ENCODE measurements around the gene CEBPZOS.
"Not testable (repeated sequence)": the region's sequence is repeated elsewhere in the genome, so short reads cannot be mapped to it uniquely, and the experiment has no call there.

Gene CEBPZOS

DNA sequence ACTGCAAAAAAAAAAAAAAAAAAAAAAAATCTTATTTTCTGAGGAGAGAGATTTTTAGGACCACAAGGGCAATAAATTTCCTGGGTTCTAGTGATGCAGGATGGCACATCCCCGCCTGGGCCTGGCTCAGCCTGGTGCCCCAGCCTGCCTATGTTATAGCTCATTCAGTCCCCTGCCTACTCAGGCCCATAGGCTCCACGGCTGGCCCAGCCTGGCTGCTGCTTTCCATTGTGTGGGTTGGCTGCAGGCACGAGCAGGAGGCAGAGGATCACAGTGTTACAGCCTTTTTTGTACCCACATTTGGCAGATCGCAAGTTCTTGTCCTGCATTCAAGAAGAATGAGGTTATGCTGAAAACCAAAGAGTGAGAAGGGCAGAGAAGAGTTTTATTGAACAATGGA lies 5.0 kb upstream of the CEBPZOS start:
- DNase-seq (ENCODE audit: low read depth) = no peak

DNA sequence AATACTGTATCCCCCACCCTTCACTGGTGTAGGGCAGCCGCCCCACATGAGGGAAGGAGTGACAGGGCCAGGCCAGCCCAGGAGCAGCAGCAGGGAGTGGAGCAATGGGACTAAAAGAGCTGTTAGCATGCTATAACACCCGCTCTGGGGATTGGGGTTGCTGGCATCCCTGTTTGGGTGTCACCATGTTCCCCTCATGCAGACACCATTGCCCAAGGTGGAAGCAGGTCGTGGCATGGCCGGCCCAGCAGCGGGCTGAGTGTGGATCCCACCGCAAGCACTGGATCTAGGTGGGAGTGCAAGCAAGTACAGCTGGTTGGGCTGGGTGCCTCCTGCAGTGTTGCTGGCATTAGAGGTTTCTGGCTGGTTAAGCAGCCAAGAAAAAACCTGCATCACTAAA lies 4.5 kb upstream of the CEBPZOS start:
- DNase-seq (ENCODE audit: low read depth) = no peak

DNA sequence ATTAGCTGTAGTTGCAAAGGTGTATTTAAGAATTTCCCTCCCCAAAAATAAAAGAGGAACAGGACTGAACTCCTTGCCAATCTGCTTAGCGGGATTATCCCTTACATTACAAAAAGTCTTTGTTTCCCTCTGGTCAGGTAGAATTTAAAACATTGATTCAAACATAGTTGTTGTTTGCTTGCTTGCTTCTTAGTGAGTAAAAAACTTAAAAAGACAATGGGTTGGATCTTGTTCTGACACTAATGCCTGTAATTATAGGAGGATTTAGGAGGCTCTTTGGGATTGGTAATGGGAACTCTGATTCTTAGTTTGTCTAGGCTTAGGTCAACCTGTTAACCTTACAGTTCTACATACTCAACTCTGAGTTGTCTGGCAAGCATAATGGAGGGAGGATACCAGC lies 3.7 kb upstream of the CEBPZOS start:
- DNase-seq (ENCODE audit: low read depth) = no peak

DNA sequence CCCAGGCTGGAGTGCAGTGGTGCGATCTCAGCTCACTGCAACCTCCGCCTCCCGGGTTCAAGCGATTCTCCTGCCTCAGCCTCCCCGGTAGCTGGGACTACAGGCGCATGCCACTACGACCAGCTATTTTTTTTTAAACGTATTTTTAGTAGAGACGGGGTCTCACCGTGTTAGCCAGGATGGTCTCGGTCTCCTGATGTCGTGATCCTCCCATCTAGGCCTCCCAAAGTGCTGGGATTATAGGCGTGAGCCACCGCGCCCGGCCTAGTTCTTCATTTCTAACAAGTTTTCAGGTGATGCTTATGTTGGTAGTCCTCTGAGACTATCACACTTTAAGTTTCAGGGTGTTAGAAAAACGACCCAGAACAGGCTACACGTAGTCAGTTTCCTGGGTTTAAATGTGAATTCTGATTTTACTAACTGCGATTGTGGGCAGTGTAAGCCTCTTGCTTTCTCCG lies 405 bp upstream of the CEBPZOS start:
- DNase-seq (ENCODE audit: low read depth) = not testable (repeated sequence)

DNA sequence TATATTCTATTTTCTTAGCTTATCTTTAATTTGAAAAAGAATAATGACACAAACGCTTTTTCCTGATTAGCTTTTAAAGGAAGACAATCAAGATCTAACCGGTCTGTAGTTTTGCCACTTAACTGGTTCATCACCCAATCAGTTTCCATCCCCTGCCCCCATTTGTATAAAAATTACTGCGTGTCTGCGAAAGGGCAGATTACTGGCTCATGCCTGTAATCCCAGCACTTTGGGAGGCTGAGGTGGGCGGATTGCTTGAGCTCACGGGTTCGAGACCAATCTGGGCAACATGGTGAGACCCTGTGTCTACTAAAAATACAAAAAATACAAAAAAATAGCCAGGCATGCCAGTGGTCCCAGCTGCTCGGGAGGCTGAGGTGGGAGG lies 2.4 kb downstream of the CEBPZOS start:
- no peak for DNase-seq (ENCODE audit: low read depth)

DNA sequence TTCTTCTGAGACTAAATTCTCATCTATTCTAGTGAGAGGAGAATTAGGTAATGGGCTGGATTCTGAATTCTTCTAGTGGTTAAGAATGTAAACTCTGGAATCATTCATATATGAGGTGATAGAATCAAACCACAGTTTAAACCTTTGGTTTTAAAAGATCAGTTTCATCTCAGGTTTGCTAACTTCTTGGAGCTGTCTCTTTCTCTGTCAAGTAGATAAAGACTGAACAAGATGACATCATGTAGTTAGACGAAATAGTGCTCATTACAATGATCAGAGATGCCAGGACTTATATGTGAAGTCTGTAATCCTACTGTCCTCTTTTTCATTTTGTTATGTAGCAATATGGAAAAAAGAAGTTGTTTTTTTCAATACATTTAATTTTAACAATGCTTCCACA lies 4.9 kb downstream of the CEBPZOS start:
- no peak for DNase-seq (ENCODE audit: low read depth)

DNA sequence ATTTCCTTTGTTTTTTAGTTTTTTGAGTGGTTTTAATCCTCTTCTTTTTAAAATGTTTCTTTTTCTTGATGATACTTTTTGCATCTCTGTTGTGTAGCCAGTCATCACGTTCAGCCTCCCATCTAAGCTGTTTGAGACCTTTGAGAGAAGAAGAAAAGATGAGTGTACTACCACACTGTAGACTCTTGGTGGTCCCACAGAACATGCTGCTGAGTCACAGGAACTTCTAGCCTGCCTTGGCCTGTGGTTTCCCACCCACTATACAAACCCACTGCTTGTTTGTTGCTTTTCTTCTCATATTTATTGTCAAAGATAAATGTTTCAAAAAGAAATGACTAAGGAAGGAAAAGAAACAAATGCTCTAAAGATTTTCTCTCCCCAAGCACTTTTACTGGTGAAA lies 5.5 kb downstream of the CEBPZOS start:
- DNase-seq (ENCODE audit: low read depth) = no peak

DNA sequence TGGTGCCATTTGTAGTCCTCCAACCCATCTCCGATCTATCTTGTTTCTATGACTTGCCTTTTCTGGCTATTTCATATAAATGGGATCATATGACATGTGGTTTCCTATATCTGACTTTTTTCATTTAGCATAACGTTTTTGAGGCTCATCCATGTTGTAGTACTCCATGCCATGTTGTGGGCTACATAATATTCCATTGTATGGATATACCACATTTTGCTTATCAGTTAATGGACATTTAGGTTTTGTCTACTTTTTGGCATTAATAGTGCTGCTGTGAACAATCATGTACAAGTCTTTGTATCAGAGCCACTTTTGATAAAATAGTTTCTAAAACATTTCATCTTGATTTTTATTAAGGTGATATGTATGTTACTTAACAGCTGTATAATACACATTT lies 7.4 kb downstream of the CEBPZOS start:
- DNase-seq (ENCODE audit: low read depth) = no peak

DNA sequence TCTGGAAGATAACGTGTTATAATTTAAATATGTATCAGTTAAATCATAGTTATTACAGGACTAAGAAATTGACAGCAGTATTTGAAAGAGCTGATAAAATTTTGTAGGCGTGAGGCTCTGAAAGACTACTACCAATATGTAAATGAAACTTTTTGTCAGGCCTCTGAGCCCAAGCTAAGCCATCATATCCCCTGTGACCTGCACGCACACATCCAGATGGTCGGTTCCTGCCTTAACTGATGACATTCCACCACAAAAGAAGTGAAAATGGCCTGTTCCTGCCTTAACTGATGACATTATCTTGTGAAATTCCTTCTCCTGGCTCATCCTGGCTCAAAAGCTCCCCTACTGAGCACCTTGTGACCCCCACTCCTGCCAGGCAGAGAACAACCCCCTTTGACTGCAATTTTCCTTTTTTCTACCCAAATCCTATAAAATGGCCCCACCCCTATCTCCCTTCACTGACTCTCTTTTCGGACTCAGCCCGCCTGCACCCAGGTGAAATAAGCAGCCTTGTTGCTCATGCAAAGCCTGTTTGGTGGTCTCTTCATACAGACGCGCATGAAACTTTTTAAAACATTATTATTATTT lies 8.9 kb downstream of the CEBPZOS start:
- not testable (repeated sequence) for DNase-seq (ENCODE audit: low read depth)

DNA sequence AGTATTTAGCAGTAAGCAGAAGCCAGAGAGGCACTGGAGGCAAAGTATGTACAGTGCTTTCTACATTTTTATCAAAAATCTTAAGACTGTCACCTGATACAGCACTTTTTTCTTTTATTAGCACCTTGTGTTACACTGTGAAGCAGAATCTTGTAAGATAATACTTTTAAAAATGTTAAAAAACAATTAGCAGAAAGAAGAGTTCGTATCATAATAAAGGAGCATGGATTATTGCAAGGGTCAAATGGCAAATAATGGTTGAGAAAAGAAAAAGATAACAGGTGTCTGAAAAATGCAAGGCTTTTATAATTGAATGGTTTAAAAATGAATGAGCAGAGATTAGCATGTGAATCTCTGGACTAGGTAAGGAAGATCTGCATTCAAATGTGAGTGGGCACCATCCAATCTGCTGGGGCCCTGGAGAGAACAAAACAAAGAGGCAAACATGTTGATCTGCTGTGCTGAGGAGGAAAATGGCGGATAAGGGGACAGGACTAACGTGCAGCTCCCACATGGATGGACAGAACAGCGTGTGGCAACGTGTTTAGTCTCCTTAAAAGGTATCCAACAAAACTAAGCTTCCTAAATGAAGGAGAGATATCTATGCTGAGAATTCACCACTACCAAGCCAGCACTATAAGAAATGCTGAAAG lies 9.5 kb downstream of the CEBPZOS start:
- DNase-seq (ENCODE audit: low read depth) = no peak

DNA sequence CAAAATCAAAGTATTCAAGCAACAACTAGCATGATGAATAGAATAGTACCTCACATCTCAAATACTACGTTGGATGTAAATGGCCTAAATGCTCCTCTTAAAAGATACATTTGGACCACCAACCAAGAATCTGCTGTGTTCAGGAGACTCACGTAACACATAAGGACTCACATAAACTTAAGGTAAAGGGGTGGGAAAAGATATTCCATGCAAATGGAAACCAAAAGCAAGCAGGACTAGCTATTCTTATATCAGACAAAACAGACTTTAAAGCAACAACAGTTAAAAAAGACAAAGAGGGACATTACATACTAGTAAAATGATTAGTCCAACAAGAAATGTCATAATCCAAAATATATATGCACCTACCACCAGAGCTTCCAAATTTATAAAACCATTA lies 10.5 kb downstream of the CEBPZOS start:
- not testable (repeated sequence) for DNase-seq (ENCODE audit: low read depth)

DNA sequence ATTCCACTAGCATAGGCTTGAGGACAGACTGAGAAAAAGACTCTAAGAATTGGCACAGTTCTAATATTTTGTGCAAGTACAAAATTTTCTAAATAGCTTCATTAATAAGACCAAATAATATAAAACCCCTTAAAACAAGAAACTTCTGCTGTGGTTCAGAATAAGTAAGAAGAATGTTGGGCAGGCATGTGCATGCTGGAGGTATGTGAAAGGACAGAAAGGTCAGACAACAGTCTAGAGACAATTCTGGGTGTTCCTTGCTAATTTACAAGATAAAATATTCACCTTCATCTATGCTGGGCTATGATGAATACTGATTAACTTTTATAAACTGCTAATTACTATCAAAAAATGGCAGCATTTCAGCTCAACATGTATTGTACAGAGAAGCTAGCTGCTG lies 14.9 kb downstream of the CEBPZOS start:
- DNase-seq (ENCODE audit: low read depth) = no peak

DNA sequence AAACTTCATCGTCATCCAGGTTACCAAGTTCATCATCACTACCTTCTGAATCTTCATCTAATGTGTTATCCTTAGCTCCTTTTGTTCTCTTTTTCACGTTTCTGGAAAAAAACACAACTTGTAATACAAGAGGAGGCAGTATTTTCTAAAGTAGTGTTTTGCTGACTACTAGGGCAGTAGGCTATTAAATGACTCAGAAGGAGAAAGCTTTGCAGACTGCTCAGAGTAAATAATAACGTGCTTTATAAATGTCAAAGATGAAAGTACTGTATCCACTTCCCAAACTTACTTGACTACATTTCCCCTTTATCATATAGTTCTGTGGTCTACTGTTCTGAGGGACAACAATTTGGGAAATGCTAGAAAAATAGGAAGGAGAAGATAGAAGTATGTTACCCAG lies 15.6 kb downstream of the CEBPZOS start:
- DNase-seq (ENCODE audit: low read depth) = no peak

DNA sequence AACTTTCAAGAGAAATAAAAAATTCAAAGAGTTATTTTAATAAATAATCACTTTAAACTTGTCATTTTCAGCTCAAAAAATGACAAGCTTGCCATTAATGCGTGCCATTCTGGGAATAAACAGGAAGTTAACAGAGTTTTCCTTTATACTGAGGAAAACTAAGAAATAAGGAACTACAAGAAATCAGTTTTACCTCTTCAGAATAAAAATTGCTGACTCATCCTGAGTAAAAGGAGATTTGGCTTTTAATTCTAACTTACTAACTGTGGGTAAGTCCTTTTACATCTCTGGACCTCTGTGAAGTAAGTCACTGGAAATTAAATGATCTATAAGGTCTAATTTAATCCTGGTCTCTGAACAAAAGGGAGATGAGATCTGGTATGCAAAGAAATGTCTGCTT lies 19.0 kb downstream of the CEBPZOS start:
- DNase-seq (ENCODE audit: low read depth) = no peak

DNA sequence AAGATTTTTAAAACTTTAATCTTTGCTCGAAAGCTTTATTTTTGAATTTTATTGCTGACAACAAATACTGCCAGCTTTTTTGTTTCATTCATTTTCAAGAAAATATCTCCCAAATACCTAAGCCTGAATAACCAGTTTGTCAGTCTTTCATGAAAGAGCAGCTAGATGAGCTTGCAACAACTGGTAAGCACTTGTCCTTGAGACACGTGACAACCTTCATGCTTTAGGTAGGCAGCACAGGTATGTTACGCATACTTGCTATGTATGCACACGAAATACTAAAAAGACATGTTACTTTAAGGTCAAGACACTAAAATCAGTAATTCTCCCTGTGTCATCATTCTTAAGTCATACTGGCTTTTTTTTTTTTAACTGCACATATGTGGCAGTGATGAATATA lies 22.8 kb downstream of the CEBPZOS start:
- no peak for DNase-seq (ENCODE audit: low read depth)

DNA sequence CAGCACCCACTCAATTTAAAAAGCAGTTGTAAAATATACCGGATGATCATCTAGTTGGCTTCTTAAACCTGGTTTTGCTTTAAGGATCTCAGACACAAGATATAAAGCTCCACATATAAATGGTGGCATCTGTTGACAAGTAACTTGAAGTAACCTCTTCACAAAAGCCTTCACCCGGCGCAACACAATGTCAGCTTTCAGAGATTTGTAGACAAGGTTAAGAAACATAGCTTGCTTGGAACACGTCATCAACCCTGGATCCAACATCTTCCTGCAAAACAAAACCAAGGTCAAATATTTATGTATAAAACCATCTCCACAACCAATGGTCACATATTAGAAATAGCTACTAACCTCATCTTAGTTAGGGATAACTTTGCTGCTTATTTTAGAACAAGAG lies 26.8 kb downstream of the CEBPZOS start:
- DNase-seq (ENCODE audit: low read depth) = no peak

DNA sequence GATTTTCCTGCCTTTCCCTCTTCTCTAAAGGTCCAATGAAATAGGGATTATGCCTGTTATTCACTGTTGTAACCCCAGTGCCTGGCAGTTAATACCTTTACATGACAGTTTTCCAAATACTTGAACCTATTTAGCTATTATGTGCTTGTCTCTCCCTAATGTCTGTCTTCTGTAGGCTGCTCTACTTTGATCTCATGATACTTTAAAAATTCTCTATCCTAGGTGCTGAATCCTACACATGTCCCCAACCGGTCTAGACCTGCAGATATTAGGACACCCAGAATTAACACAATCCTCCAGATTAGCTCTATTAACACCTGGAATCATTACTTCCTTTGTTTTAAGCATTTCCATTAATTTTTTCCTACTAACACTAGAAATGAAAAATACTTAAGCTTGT lies 27.8 kb downstream of the CEBPZOS start:
- no peak for DNase-seq (ENCODE audit: low read depth)

DNA sequence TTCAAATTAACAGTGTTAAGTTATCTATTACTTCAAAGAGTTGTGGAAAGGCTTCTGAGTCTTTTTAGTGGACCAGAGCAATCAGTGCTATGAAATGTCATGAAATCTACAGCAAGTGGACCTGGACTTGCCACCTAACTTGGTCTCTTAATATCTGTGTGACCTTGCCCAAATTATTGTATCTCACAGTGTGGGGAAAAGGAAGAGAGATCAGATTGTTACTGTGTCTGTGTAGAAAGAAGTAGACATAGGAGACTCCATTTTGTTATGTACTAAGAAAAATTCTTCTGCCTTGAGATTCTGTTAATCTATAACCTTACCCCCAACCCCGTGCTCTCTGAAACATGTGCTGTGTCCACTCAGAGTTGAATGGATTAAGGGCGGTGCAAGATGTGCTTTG lies 28.8 kb downstream of the CEBPZOS start:
- DNase-seq (ENCODE audit: low read depth) = not testable (repeated sequence)

DNA sequence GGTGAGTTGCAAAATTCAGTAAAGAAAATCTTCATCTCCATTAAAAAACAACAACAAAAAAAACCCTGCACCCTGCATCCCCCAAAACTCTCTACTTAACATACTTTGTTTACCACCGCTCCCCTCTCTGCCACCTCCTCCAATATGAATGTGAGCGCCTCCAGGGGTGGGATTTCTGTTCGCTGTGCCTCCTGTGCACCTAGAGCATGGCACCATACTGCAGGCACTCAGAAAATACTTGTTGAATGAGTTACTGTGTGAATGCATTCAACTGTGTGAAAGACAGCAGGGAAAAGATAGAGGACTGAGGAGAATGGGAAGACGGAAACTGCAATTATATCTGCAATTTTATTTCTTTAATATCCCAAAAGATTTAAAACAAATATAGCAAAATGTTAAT lies 30.6 kb downstream of the CEBPZOS start:
- no peak for DNase-seq (ENCODE audit: low read depth)

DNA sequence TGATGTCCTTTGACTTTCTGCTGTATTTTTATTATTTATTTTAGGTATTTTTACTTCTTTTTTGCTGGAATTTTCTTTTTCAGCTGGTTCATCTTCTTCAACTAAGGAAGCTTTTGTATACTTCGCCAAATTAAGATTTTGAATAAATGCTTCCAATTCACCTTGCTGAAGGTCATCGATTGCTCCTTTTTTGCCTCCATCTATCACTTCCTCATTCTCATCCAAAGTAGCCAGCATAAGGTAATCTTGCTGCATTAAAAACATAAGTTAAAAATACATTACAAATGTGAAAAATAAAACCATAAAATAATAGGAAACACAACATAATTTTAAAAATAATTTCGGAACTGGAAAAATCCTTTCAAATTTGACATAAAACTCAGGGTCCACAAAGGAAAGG lies 32.5 kb downstream of the CEBPZOS start:
- no peak for DNase-seq (ENCODE audit: low read depth)

DNA sequence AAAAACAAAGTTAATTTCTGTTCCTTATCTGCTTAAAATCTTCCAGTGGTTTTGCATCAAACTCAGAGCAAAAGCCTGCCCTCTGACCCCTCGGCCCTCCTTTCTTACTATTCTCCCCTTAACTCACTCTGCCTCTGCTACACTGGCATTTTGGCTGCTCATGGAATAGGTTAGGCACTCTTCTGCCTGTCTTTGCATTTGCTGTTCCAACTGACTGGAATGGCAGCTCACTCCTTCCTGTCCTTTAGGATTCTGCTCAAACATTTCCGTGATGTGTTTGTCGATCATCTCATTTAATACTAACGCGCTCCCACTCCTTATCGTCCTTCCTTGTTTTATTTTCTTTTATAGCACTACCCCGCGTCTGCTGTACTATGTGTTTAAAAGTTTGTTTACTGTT lies 34.3 kb downstream of the CEBPZOS start:
- DNase-seq (ENCODE audit: low read depth) = no peak

DNA sequence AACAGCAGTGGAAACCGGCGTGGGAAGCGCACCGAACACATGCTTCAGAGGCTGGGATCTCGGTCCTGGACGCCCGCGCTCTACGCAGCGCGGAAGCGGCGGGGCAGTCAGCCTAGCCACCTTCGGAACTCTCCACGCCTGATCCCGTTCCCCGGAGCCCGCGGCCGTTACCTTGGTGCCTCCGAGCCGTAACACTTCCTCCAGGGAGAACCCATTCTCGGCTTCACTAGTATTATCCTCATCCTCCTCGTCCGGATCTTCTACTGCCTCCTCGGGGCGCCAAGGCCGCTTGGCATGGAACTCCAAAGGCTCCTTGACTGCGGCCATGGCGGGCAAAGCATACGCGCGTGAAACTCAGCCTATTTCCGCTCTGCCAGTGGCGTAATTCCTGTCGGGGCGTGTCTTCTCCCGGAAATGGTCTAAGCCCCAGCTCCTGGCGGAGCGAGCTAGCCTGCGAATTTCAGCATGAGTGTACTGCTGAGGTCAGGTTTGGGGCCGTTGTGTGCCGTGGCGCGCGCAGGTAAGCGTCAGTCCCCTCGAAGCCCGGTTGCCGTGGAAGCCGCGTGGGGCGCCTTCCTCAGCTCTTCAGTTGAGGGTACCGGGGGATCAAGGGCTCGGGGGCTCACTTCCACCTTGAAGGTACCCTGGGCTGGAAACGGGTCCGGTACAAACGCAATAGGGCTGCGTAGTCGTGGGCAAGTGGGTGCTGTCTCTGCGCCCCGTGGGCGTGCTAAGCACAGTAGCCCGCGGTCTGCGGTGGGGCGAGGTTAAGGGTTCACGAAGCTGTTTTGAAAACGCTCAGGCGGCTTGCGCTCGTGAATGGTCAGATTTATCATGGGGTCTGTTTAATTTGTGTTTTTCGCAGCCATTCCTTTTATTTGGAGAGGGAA lies 35.2 kb downstream of the CEBPZOS start, which contains the start of the genes CEBPZ and NDUFAF7:
Gene CEBPZ (minus strand): TSS at position 356 of the 890 bp plus-strand sequence. CDS start 29 bp downstream, at position 327.
Gene NDUFAF7 (plus strand): TSS at position 418 of the 890 bp plus-strand sequence. CDS start 48 bp downstream, at position 466.
- DNase-seq (ENCODE audit: low read depth) = peak; percentile 87

Data from fibroblast of gingiva (primary cell).